ENCODE results near the gene TEF. TPM values are rescaled to one million over a fixed set of nuclear protein-coding genes. Genes with fewer than 3 reads are reported as not detected.

The TEF gene
- total and polyA plus RNA-seq, 4 donors = 5.7 to 16.2 (median 10.2) TPM

GRCh38 chr22:41442240-41442792 is 60.6 kb downstream of the TEF start:
- 54% methylated on average over 2 of the region's 2 CpGs for WGBS
- Histone ChIP-seq H3K27me3 (ENCODE audit: control insufficient read depth in 4 of 4, insufficient read depth in 4 of 4, low read length in 3 of 4) (no peaks in the 10 kb centered on the region), H3K4me3 (ENCODE audit: low read depth in 1 of 3, low read length in 3 of 3) (no peak overlapping the region), H3K9ac (ENCODE audit: low read depth in 1 of 2, low read length in 2 of 2) (no peak overlapping the region), H3K9me3 (ENCODE audit: control insufficient read depth in 4 of 4, low read length in 3 of 4) (no peaks in the 10 kb centered on the region), H3K27ac (ENCODE audit: low read depth in 1 of 2, low read length in 2 of 2) (no peak overlapping the region), H3K4me1 (ENCODE audit: control insufficient read depth in 4 of 4, insufficient read depth in 4 of 4, low read length in 3 of 4) (peaks cover 6 to 37% (median 23%) of the 10 kb centered on the region in 4 donors), H3K36me3 (ENCODE audit: control insufficient read depth in 4 of 4, insufficient read depth in 3 of 4, low read depth in 1 of 4, low read length in 3 of 4) (peaks cover 0 to 4% (median under 1%) of the 10 kb centered on the region in 4 donors)
- DNase-seq (ENCODE audit: low spot score) = no peak
- no peak for TF ChIP-seq YY1 (IDR thresholded peaks at IDR 0.05)
- TF ChIP-seq MAX (IDR thresholded peaks at IDR 0.05) = no peak
- no peak for TF ChIP-seq NR2F2 (IDR thresholded peaks at IDR 0.05)
- no peak for TF ChIP-seq GABPA (IDR thresholded peaks at IDR 0.05 in 1 of 2, conservative IDR thresholded peaks at IDR 0.05 in 1 of 2)
- TF ChIP-seq JUND (IDR thresholded peaks at IDR 0.05) = no peak
- TF ChIP-seq HNF4A (conservative IDR thresholded peaks at IDR 0.05) = no peak
- TF ChIP-seq HNF4G (IDR thresholded peaks at IDR 0.05) = no peak
- no peak for TF ChIP-seq ATF3 (IDR thresholded peaks at IDR 0.05)
- TF ChIP-seq RAD21 (IDR thresholded peaks at IDR 0.05) = no peak

GRCh38 chr22:41444360-41445128 is 62.8 kb downstream of the TEF start:
- WGBS = under 1% methylated on average over 35 of the region's 35 CpGs
- peak overlapping the region; percentile 90 to 100 for H3K27ac ChIP-seq (ENCODE audit: low read depth in 1 of 2, low read length in 2 of 2)
- peak; percentile 87 for DNase-seq (ENCODE audit: low spot score)
- H3K9me3 ChIP-seq (ENCODE audit: control insufficient read depth in 4 of 4, low read length in 3 of 4) = no peaks in the 10 kb centered on the region
- peak overlapping the region; percentile 91 to 99 for H3K9ac ChIP-seq (ENCODE audit: low read depth in 1 of 2, low read length in 2 of 2)
- peaks cover 0 to 2% (median 0%) of the 10 kb centered on the region in 4 donors for H3K36me3 ChIP-seq (ENCODE audit: control insufficient read depth in 4 of 4, insufficient read depth in 3 of 4, low read depth in 1 of 4, low read length in 3 of 4)
- H3K4me1 ChIP-seq (ENCODE audit: control insufficient read depth in 4 of 4, insufficient read depth in 4 of 4, low read length in 3 of 4) = peaks cover 6 to 32% (median 27%) of the 10 kb centered on the region in 4 donors
- peak overlapping the region; percentile 69 to 98 (median 96) for H3K4me3 ChIP-seq (ENCODE audit: low read depth in 1 of 3, low read length in 3 of 3)
- peak; percentile 46 to 74 for TF ChIP-seq EGR1 (IDR thresholded peaks at IDR 0.05; ENCODE audit: low read depth in 2 of 2)
- peak; percentile 52 to 55 for TF ChIP-seq RAD21 (IDR thresholded peaks at IDR 0.05)
- TF ChIP-seq HNF4A (conservative IDR thresholded peaks at IDR 0.05) = peak; percentile 34 to 40
- TF ChIP-seq CTCF (IDR thresholded peaks at IDR 0.05; ENCODE audit: low read depth, low read length, missing input control) = no peak
- peak; percentile 57 to 71 for TF ChIP-seq RXRA (IDR thresholded peaks at IDR 0.05)
- peak; percentile 59 for TF ChIP-seq ZBTB33 (IDR thresholded peaks at IDR 0.05)
- TF ChIP-seq JUND (IDR thresholded peaks at IDR 0.05) = peak in 1 of 2 donors; percentile 13
- peak; percentile 67 for TF ChIP-seq SP1 (IDR thresholded peaks at IDR 0.05)
- TF ChIP-seq GABPA (IDR thresholded peaks at IDR 0.05 in 1 of 2, conservative IDR thresholded peaks at IDR 0.05 in 1 of 2) = peak in 1 of 2 donors; percentile 55
- TF ChIP-seq NR2F2 (IDR thresholded peaks at IDR 0.05) = peak; percentile 41
- TF ChIP-seq TAF1 (conservative IDR thresholded peaks at IDR 0.05) = peak; percentile 71
- TF ChIP-seq REST (IDR thresholded peaks at IDR 0.05) = peak; percentile 74
- TF ChIP-seq FOXA1 (IDR thresholded peaks at IDR 0.05) = no peak
- no peak for TF ChIP-seq ATF3 (IDR thresholded peaks at IDR 0.05)
- TF ChIP-seq YY1 (IDR thresholded peaks at IDR 0.05) = peak; percentile 78
- no peak for TF ChIP-seq FOXA2 (IDR thresholded peaks at IDR 0.05)
- peak; percentile 61 for TF ChIP-seq MAX (IDR thresholded peaks at IDR 0.05)
- no peak for TF ChIP-seq HNF4G (IDR thresholded peaks at IDR 0.05)
- no peaks in the 10 kb centered on the region for H3K27me3 ChIP-seq (ENCODE audit: control insufficient read depth in 4 of 4, insufficient read depth in 4 of 4, low read length in 3 of 4)
